Lower lobe of right lung (tissue), 2 donors: ENCODE results near the gene TM9SF3. TPM values are rescaled to one million over a fixed set of nuclear protein-coding genes. Genes with fewer than 3 reads are reported as not detected.

Source experiments
- ATAC-seq, 2 donors: fragments of 200-7000 bp; cut with Tn5 transposase; one replicate each; pipeline ENCODE4 v1.9.1; 2020 to 2022; ENCODE audit warnings: mild to moderate bottlenecking in 2 of 2, moderate library complexity in 2 of 2
- DNase-seq: peaks from one replicate; pipeline ENCODE4 v3.0.0-alpha.2; 2020
- H3K27ac ChIP-seq: fragments of 200-600 bp; one replicate; pipeline ENCODE4 v1.8.0; 2022
- H3K27me3 ChIP-seq: fragments of 200-600 bp; one replicate; pipeline ENCODE4 v1.8.0; 2022; ENCODE audit warnings: low read depth
- H3K36me3 ChIP-seq: fragments of 200-600 bp; one replicate; pipeline ENCODE4 v1.8.0; 2022; ENCODE audit warnings: mild to moderate bottlenecking
- H3K4me1 ChIP-seq: fragments of 200-600 bp; one replicate; pipeline ENCODE4 v1.8.0; 2022
- H3K4me3 ChIP-seq: fragments of 200-600 bp; one replicate; pipeline ENCODE4 v1.8.0; 2022; ENCODE audit warnings: mild to moderate bottlenecking
- H3K9me3 ChIP-seq: fragments of 200-600 bp; one replicate; pipeline ENCODE4 v1.8.0; 2022
- CTCF ChIP-seq: fragments of 200-600 bp; IDR thresholded peaks from one replicate; pipeline ENCODE4 v1.8.0; 2022; ENCODE audit warnings: antibody characterized with exemption, mild to moderate bottlenecking
- intact Hi-C: fragments of 100-400 bp; cut with DNase I; formaldehyde crosslinking; loops from one replicate; pipeline ENCODE4 v1.11.0; 2022
- total RNA-seq: library from RNA; stranded (reverse); fragmentation: NEBNext Ultra II Directional; extraction: Animal tissue kit (Norgen Biotek cat#: 25700); gene quantifications from one replicate; pipeline ENCODE4 v1.2.1, GENCODE V29; 2021
- donor health status: DM: no; HTN: yes; CAD: no; lungs with severe emphysema.

Gene TM9SF3
- total RNA-seq, 1 donor from 2014 or later = 112 TPM

- ATAC-seq = peak; percentile 70 to 93
- TF ChIP-seq CTCF = no peak
- no peak for DNase-seq
- Histone ChIP-seq H3K27ac (no peak overlapping the region), H3K4me1 (peaks cover 5% of the 10 kb centered on the region), H3K9me3 (no peaks in the 10 kb centered on the region), H3K36me3 (peaks cover 66% of the 10 kb centered on the region), H3K27me3 (no peaks in the 10 kb centered on the region), H3K4me3 (no peak overlapping the region)
- intact Hi-C loops = no loop called here
Measured at GRCh38 chr10:96541921-96542320, 44.9 kb downstream of the TM9SF3 start.

- TF ChIP-seq CTCF = no peak
- H3K36me3 ChIP-seq = peaks cover 50% of the 10 kb centered on the region
Measured at GRCh38 chr10:96540240-96540639, 46.6 kb downstream of the TM9SF3 start.

GRCh38 chr10:96538683-96539082 is 48.1 kb downstream of the TM9SF3 start:
- no peak overlapping the region for H3K4me3 ChIP-seq
- no peak overlapping the region for H3K27ac ChIP-seq
- TF ChIP-seq CTCF = no peak
- H3K27me3 ChIP-seq = no peaks in the 10 kb centered on the region
- ATAC-seq (no peak), DNase-seq (no peak)
- no peaks in the 10 kb centered on the region for H3K9me3 ChIP-seq
- intact Hi-C loops = no loop called here
- peaks cover 10% of the 10 kb centered on the region for H3K4me1 ChIP-seq
- H3K36me3 ChIP-seq = peaks cover 35% of the 10 kb centered on the region

More at GRCh38 chr10:96540240-96540639, 46.6 kb downstream of the TM9SF3 start:
- DNase-seq (no peak), ATAC-seq (no peak)
- intact Hi-C loops = no loop called here
- Histone ChIP-seq H3K4me3 (no peak overlapping the region), H3K9me3 (no peaks in the 10 kb centered on the region), H3K4me1 (peaks cover 10% of the 10 kb centered on the region), H3K27ac (no peak overlapping the region), H3K27me3 (no peaks in the 10 kb centered on the region)

- Histone ChIP-seq H3K27me3 (no peaks in the 10 kb centered on the region), H3K9me3 (no peaks in the 10 kb centered on the region), H3K27ac (no peak overlapping the region), H3K36me3 (peaks cover 31% of the 10 kb centered on the region), H3K4me1 (peaks cover 5% of the 10 kb centered on the region), H3K4me3 (no peak overlapping the region)
- no peak for TF ChIP-seq CTCF
- intact Hi-C loops = no loop called here
- ATAC-seq (no peak), DNase-seq (no peak)
Measured at GRCh38 chr10:96536129-96536528, 50.7 kb downstream of the TM9SF3 start.

- ATAC-seq (no peak), DNase-seq (no peak)
- Histone ChIP-seq H3K9me3 (no peaks in the 10 kb centered on the region), H3K4me3 (no peak overlapping the region), H3K27ac (no peak overlapping the region), H3K27me3 (no peaks in the 10 kb centered on the region), H3K36me3 (peaks cover 53% of the 10 kb centered on the region), H3K4me1 (peaks cover 5% of the 10 kb centered on the region)
- intact Hi-C loops = no loop called here
- TF ChIP-seq CTCF = no peak
Measured at GRCh38 chr10:96532523-96532922, 54.3 kb downstream of the TM9SF3 start.
